GM19463 (cell line): Measurements from ENCODE around the gene TLL2.

ENCODE experiments used
- ATAC-seq: cut with Tn5 transposase; IDR thresholded peaks from one replicate; pipeline ENCODE4 v1.9.1; 2021; ENCODE audit warnings: mild to moderate bottlenecking, moderate library complexity; ENCODE audit not compliant: unreplicated experiment

The TLL2 gene

DNA sequence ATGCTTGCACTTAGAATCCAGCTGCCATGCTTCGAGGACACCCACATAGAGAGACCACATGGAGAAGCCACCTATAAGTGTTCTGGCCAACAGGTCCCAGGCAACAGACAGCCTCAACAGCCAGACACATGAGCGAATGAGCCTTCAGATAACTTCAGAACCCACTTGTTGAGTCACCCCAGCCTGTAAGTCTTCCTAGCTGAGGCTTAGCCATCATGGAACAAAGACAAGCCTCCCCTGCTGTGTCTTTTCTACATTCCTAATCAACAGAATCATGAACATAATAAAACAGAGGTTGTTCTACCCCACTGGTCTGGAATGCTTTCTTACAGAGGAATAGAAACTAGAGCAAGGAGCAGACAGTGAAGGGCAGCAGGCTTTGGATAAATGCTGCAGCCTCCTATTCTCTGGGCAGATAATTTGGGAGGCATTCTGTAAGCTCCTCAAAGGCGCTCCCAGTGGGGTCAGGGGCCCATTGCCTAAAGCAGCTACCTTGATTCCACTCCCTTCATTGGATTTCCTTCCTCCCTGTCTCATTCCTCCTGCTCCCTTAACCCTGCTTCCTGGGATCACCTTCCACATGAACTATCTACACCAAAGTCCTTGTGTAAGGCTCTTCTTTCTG lies 4.6 kb downstream of the TLL2 start:
- no peak for ATAC-seq

DNA sequence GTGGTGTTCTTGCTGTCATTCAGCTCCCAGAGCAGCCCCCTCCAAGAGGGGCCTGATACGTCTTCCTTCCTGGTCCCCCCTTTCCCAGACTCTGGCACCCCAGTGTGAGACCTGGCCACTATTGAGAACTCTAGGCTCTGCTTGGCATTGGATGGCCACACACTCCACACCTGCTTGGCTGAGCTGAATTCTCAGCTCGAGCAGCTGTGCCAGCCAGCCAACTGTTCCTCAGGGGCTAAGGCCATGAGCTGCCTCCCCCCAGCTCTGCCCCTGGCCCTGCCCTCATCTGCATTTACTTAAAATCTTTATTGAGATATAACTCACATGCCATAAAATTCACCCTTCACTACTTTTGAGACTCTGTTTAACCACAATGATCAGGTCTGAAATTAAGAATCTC lies 6.7 kb downstream of the TLL2 start:
- ATAC-seq = no peak

DNA sequence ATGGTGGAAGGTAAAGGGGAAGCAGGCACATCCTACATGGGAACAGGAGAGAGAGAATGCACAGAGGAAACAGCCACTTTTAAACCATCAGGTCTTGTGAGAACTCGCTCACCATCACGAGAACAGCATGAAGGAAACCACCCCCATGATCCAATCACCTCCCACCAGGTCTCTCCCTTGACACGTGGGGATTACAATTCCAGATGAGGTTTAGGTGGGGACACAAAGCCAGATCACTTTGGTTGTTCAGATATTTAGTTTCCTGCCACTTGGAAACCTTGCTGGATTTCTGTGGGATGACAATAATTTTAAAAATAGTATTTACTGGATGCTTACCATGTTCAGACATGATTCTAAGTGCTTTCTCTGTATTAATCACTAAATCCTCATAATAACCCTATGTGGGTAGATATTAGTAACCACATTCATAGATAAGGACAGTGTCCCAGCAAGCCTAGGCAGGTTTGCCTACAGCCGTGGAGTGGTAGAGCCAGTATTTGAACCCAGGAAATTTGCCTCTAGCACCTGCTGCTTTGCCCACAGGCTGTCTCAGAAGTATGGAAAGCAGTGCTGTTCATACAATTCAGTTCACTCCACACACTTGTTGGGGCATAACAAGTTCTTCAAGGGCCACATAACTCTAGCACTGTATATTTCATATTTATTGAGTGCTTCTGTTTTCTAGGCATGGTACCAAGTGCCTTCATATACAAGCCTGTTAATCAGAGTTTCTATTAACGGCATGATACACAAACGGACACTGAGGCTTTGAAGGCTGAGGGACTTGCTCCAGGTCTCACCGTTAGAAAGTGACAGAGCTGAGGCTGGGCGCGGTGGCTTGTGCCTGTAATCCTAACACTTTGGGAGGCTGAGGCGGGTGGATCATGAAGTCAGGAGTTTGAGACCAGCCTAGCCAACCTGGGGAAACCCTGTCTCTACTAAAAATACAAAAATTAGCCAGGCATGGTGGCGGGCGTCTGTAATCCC lies 8.3 kb downstream of the TLL2 start:
- ATAC-seq = no peak

DNA sequence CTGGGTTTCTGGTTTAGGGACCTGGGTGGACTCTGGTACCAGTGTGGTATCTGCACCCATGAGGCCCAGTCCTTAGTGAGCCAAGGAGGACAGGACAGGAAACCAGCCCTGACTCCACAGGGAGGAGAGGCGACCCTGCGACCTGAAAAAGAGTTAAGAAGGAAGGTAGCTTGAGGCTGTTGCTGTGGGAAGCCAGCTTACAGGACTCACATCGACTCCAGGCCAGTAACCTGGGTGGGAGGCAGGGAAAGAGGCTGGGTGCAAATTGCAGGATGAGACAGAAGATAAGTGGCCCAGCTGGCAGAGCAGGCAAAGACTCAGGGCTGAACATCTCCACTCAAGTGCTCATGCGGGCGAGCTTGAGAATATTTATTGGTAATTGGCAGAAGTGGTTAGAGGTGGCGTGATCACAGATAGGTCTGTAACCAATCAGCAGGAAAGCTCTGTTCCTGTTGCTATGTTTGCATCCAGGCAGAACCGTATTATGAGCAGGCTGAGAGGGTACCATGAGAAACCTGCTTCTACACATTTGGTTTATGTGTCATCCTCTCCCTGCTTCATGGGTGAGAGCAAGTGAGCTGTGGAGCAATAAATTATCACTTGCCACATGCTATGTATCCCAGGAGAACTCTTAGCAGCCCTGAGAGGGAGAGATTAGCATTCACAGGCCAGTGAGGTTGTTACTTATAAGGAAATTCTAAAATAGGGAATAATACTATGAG lies 11.0 kb downstream of the TLL2 start:
- ATAC-seq = no peak

DNA sequence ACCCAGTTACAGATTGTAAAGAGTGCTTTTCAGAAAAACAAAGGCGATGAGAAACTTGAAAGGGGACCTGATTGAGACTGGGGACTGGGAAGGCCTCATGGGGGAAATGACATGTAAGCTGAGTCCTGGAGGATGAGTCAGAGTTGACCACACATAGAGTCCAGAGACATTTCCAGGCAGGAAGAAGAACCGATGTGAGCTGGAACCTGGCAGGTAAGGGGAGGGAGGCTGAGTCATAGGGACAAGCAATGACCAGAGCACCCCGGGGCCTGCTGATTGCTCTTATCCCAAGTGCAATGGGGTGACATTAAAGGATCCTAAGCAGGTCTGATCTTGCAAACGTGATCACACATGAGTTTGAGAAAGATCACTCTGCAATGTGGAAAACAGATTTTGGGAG lies 11.7 kb downstream of the TLL2 start:
- ATAC-seq = no peak

DNA sequence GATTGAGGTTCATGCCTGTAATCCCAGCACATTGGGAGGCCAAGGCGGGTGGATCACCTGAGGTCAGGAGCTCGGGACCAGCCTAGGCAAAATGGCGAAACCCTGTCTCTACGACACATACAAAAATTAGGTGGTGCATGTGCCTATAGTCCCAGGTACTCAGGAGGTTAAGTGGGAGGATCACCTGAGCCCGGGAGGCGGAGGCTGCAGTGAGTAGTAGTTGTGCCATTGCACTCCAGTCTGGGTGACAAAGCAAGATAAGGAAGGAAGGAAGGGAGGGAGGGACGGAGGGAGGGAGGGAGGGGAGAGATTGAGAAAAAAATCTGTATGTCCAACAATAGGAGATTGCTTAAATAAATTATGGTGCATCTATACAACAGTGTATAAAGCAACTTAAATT lies 13.2 kb downstream of the TLL2 start:
- ATAC-seq = no peak

DNA sequence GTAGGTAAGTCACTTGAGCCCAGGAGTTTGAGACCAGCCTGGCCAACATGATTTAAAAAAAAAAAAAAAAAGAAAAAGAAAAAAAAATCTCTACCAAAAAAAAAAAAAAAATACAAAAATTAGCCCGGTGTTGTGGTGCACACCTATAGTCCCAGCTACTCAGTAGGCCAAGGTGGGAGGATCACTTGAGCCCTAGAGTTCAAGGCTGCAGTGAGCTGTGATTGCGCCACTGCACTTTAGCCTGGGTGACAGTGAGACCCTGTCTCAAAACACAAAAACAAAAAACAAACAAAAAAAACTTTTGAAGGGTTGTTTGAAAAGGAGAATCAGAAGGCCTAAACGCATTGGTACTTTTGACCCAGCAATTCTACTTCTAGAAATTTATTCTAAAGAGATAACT lies 13.7 kb downstream of the TLL2 start:
- ATAC-seq = no peak

DNA sequence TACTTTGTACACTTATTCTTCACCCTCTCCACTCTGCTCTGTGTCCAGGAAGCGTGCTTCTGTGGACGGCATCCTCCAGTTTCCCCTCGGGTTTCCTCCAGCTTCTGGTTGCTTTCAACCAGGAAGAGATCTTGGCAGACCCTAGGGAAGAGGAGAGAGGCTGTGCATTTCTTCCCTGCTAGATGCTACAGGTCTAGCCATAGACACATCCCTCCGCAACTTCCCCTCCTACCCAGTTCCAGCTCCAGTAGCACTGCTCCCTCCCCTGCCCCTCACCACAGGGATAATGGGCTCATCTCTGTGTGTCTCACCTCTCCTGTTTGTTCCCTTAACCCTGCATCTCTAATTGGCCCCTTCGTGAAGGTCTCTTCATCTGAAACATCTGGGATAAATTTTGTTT lies 16.3 kb downstream of the TLL2 start:
- ATAC-seq = no peak

DNA sequence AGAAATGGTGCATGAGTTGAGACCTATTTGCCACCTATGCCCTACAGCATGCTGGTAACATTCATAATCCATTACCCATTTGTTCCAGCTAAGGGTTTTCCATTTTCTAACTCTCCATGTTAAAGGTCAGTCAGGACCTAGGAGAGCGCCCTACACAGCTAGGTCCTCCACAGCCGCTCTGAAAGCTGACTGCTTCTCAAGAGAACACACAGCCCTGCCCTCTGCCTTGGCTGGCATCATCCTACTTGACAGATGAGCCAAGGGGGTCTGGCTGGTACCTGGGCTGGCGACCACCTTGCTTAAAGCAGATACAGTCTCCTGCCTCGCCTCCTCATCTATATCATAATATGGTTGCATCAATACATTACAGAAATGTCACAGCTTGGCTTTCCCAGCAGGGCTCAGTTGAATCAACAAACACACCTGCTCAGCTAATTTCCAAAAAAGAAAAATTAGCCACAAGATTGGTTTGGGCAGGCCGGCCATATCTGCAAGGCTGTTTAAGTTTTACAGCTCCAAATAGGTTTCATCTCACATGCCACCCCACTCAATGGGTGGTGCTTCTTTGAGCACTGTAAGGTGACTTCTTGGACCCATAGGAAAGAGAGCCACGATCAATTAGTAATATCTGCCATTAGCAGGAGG lies 17.3 kb downstream of the TLL2 start:
- no peak for ATAC-seq

DNA sequence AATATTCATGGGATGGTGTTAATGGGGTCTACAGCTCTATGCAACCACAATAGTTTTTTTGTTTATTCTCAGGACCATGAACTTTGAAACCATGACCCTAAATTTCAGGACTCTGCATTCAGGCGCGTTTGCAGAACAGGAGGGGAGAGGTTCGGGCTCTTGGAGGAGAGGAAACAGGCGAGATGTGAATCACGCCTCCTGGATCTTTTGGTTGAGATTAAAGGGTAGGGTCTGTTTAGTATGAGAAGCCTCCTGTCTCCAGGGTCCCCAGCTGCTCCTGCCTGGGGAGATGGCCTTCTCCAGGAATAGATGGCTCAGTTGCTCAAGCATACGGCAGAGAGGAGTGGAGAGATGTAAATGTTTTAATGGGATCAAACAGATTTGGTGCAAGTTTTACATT lies 18.2 kb downstream of the TLL2 start:
- ATAC-seq = no peak

DNA sequence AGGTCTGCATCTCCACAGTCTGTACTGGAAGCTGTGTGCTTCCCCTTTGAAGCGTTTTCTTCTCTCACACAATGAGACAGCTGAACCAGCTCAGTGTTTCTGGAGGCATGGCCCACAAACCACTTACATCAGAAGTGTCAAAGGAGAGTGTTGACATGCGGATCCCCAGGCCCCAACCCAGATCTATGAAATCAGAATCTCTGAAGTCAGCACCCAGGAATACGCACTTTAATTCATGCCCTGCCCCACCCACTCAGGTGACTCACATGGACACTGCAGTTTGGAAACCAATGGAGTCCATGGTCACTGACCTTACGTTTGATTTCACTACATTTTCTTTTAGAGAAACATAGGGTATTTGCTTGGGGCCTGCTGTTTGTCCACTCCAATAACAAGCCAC lies 19.0 kb downstream of the TLL2 start:
- no peak for ATAC-seq

DNA sequence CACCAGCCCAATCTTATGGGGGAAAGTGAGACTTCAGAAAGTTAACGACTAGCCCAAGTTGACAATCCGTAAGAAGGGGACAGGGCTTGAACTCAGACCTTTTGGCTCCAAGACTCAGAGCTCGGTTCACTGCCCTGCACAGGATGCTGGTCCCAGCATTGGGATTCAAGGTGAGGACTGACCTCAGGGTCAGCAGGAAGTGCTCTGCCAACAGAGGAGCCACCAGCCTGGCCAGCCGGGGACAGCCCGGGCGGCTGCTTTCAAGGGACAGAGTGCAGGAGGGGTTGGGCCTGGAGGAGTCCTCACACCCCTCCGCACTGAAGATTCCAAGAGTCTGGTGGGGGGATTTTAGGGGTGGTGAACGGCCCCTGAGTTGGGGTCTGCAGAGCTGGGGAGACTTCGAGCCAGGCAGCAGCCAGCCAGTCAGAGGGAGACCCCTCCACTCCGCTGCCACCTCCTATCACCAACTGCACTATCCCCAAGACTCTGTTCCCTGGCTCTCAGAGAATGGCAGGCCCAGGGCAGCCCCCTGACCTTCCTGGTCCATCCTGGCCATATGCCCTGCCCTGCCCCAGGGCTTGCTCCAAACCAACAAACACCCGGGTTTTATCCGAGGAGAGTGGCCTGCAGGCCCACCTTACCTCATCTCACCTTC lies 19.7 kb downstream of the TLL2 start:
- ATAC-seq = no peak

DNA sequence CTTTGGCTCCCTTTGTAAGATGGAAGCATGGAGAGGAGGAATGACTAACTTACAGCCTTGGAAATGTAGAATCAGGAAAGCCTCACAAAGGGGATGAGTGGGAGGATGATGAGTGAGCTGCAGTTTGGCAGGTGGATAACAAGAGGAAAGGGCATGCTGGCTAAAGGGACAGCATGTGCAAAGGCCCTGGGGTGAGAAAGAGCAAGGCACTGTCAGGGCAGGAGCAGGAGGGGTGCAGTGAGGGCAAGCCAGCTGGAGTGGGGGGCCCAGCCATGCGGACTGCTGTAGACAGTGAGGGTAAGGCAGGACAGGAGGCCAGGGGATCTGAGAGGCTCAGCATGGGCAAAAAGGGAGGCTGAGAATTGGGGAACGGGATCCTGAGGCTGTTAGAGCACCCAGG lies 20.5 kb downstream of the TLL2 start:
- ATAC-seq = no peak

DNA sequence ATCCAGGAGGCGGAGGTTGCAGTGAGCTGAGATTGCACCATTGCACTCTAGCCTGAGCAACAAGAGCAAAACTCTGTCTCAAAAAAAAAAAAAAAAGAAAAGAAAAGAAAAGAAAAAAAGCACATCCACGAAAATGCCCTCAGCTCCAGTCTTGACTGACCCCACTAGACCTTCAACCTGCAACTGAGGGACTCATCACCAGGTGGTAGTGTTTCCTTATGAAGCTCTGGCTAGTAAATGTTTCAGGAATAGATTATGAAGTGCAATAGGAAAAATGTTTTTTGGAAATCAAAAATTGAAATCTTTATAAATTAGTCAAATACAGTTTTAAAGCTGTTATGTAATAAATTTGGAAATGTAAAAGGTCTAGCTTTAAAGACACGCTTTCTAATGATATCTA lies 22.4 kb downstream of the TLL2 start:
- ATAC-seq = no peak

DNA sequence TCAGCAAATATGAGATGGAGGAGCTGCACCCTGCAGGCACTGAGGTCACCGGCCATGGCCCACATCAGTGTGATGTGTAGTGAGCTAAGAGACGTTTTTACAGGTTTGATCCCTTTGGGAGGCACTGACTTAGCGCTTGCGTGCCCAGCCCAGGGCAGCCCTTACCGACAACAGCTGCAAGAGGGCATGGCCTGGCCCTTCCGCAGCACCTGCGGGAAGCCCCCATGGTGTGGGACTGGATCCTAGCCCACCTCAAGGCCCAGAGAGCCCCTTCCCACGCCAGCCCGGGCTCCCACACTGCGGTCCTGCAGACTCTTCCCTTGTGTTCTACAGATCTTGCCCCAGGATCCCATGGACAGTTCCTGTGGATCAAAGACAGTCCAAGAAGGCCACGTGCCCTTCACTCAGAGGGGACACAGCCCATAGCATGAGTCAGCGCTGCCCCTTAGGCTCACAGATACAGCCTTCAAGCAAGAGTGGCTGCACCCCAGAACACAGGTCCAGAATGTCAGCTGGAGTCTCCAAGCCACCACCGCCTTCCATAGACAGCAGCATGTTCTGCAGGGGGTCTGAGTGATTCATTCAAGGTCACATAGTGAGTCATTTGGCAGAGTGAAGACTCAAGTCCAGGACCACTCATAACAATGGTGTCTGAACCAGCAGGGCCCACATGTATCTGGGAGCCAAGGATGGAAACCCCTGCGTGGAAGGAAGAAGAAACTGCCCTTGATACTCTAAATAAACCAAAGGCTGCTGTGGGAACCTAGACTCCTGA lies 25.4 kb downstream of the TLL2 start:
- no peak for ATAC-seq

DNA sequence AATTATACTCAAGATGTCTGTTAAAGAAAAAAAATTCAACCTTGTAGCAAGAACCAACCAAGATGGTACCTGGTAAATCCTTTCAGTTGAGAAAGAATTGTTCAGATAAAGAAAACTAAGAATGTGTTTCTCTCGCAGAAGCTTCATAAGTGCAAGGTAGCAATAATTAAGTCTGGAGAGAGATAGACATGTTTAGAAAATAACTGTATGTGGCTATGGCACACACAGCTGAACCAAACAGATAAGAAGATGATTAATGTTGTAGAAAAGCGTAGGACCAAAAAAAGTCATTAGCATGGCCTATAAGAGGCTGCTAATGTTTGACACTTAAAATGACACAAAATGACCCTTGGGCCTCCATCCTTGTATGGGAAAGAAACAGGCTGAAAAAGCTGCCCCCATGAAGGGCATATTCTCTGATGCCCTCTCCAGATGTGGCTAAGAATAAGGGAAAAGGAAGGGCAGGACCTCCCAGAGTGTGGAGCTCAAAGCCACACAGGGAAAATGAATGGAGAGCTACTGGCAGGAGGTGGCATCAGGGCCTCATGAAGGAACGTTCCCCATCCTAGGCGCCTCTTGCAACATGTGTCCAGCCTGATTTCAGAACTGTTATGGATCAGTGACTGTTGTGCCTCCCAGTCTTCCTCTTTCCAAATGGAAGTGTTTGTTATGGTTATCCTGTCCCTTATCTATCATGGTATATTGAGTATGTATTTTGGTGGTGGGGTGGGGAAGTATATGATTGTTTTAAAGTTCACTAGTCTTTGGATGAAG lies 30.7 kb downstream of the TLL2 start:
- no peak for ATAC-seq

DNA sequence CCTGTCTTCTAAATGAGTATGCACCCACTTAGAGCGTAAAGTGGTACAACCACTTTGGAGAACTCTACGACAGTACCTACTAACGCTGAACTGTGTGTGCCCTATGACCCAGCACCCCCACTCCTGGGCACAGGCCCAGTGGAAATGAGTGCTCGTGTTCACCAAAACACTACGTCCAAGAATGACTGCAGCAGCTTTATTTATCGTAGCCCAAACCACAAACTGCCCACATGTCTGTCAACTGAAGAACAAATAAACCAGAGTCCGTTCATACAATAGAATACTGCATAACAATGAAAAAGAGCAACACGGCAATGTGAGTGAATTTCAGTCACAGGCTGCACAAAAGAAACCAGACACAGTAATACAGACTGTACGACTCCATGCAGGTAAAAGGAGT lies 35.4 kb downstream of the TLL2 start:
- no peak for ATAC-seq

DNA sequence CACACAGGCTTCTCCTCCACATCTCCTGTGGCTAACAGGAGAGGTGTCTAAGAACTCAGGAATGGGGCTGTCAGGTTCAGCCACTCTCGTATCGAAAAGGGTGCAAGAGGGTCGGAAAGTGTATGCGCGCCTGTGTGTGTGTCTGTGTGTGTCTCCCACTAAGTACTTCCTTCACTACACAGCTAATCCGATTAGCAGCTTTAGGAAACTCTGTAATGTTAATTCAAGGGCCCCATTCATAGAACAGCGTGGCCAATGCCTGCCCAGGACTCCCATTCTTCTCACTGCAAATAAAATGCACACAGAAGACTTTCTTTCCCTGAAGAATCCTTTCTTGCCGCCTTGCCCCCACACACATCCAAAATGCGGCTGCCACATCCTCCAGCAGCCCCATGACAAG lies 39.9 kb downstream of the TLL2 start:
- no peak for ATAC-seq

DNA sequence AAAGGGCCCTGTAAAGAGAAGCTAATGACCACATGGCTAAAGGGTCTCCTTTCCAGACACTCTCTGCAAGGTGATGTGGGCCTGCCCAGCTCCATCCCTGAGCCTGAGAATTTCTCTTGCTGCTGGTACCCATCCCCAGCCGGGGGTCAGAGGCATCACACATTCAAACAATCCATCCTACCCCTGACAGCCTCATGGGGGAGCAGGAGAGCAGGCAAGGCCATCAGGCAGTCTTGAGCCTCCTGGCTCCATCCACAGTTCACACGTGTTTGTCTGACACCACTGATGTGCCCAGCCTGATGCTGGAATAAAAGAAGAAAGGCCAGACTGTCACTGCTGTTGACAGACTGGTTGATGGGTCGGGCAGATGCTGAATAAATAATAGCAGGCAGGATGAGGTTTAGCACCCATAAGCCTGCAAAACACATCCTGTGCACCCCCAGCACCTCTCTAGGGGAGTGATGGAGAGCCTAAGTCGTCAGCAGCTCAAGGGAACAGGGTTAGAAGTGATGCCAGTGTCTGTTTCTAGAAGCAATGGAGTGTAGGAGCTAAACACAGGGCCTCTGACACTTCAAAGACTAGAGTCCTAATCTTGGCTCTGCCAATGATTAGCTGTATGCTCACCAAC lies 43.5 kb downstream of the TLL2 start:
- peak; percentile 48 for ATAC-seq
